Right forelimb (tissue), 1 donor: Measurements from ENCODE around the gene ALDH3A1.

Experiments used
- DNase-seq: peaks from one replicate; pipeline ENCODE4 v3.0.0-alpha.2; 2018

ALDH3A1 gene

GRCh38 chr17:19740933-19741332, 7.2 kb downstream of the ALDH3A1 start:
- DNase-seq = no peak

- DNase-seq = no peak
These were observed 8.6 kb downstream of the ALDH3A1 start for GRCh38 chr17:19739241-19740201.

- DNase-seq = no peak
These were observed 9.3 kb downstream of the ALDH3A1 start for GRCh38 chr17:19738757-19739156.

GRCh38 chr17:19738073-19738449, 10.0 kb downstream of the ALDH3A1 start:
- DNase-seq = no peak

GRCh38 chr17:19737305-19738072, 10.6 kb downstream of the ALDH3A1 start:
- no peak for DNase-seq

GRCh38 chr17:19736071-19736470, 12.0 kb downstream of the ALDH3A1 start:
- DNase-seq = no peak

- no peak for DNase-seq
These were observed 14.1 kb downstream of the ALDH3A1 start for GRCh38 chr17:19733953-19734526.

GRCh38 chr17:19731626-19732025, 16.5 kb downstream of the ALDH3A1 start:
- DNase-seq = no peak

GRCh38 chr17:19730843-19731242, 17.3 kb downstream of the ALDH3A1 start:
- DNase-seq = no peak

GRCh38 chr17:19729900-19730299, 18.2 kb downstream of the ALDH3A1 start:
- DNase-seq = no peak

- peak; percentile 81 for DNase-seq
These were observed 20.0 kb downstream of the ALDH3A1 start for GRCh38 chr17:19728084-19728495.

- peak; percentile 67 for DNase-seq
These were observed 20.5 kb downstream of the ALDH3A1 start for GRCh38 chr17:19727501-19728078.

- no peak for DNase-seq
These were observed 21.3 kb downstream of the ALDH3A1 start for GRCh38 chr17:19726631-19727376.

GRCh38 chr17:19725486-19725885, 22.6 kb downstream of the ALDH3A1 start:
- no peak for DNase-seq

- DNase-seq = no peak
These were observed 23.3 kb downstream of the ALDH3A1 start for GRCh38 chr17:19724501-19725420.

GRCh38 chr17:19723964-19724363, 24.1 kb downstream of the ALDH3A1 start:
- no peak for DNase-seq

GRCh38 chr17:19720631-19721426, 27.3 kb downstream of the ALDH3A1 start:
- DNase-seq = no peak

- DNase-seq = no peak
These were observed 28.0 kb downstream of the ALDH3A1 start for GRCh38 chr17:19720210-19720475.

GRCh38 chr17:19719355-19720209, 28.5 kb downstream of the ALDH3A1 start:
- no peak for DNase-seq
